GM13977 (cell line): ENCODE measurements around the gene CLMP.

Experiments used
- DNase-seq: peaks from one replicate; pipeline ENCODE4 v3.0.0; 2012; ENCODE audit warnings: low spot score
- CTCF ChIP-seq: IDR thresholded peaks from 2 replicates; pipeline ENCODE4 v1.5.1; 2012; ENCODE audit warnings: mild to moderate bottlenecking, control low read depth; ENCODE audit not compliant: insufficient read depth; ENCODE audit errors: extremely low read depth, missing control alignments
- in situ Hi-C: fragments of 300-500 bp; cut with MboI; formaldehyde crosslinking; loops from one replicate; pipeline ENCODE4 v1.12.0; 2022; ENCODE audit warnings: low sequenced_read_pairs, low pct_unique_long_range_greater_than_20kb, mixed read lengths, inconsistent platforms; ENCODE audit not compliant: unreplicated experiment

CLMP gene

GRCh38 chr11:123173856-123174186, 21.2 kb downstream of the CLMP start:
- no peak for DNase-seq
- no peak for TF ChIP-seq CTCF
- in situ Hi-C loops = no loop called here

GRCh38 chr11:123173040-123173855, 21.8 kb downstream of the CLMP start:
- no peak for TF ChIP-seq CTCF
- in situ Hi-C loops = no loop called here
- DNase-seq = no peak

- TF ChIP-seq CTCF = no peak
- in situ Hi-C loops = no loop called here
- DNase-seq = no peak
Observed at GRCh38 chr11:123170929-123171328, 24.1 kb downstream of the CLMP start.

GRCh38 chr11:123169821-123170220, 25.2 kb downstream of the CLMP start:
- in situ Hi-C loops = no loop called here
- DNase-seq = no peak
- no peak for TF ChIP-seq CTCF

- no peak for TF ChIP-seq CTCF
- DNase-seq = no peak
- in situ Hi-C loops = no loop called here
Observed at GRCh38 chr11:123168955-123169484, 26.0 kb downstream of the CLMP start.

GRCh38 chr11:123168241-123168640, 26.8 kb downstream of the CLMP start:
- no peak for DNase-seq
- in situ Hi-C loops = no loop called here
- no peak for TF ChIP-seq CTCF
